Lower lobe of right lung (tissue), 2 donors: ENCODE measurements around the gene BCOR. TPM values are rescaled to one million over a fixed set of nuclear protein-coding genes. Genes with fewer than 3 reads are reported as not detected.

Source experiments
- ATAC-seq, 2 donors: fragments of 200-7000 bp; cut with Tn5 transposase; one replicate each; pipeline ENCODE4 v1.9.1; 2020 to 2022; ENCODE audit warnings: mild to moderate bottlenecking in 2 of 2, moderate library complexity in 2 of 2
- DNase-seq: peaks from one replicate; pipeline ENCODE4 v3.0.0-alpha.2; 2020
- H3K27ac ChIP-seq: fragments of 200-600 bp; one replicate; pipeline ENCODE4 v1.8.0; 2022
- H3K27me3 ChIP-seq: fragments of 200-600 bp; one replicate; pipeline ENCODE4 v1.8.0; 2022; ENCODE audit warnings: low read depth
- H3K36me3 ChIP-seq: fragments of 200-600 bp; one replicate; pipeline ENCODE4 v1.8.0; 2022; ENCODE audit warnings: mild to moderate bottlenecking
- H3K4me1 ChIP-seq: fragments of 200-600 bp; one replicate; pipeline ENCODE4 v1.8.0; 2022
- H3K4me3 ChIP-seq: fragments of 200-600 bp; one replicate; pipeline ENCODE4 v1.8.0; 2022; ENCODE audit warnings: mild to moderate bottlenecking
- H3K9me3 ChIP-seq: fragments of 200-600 bp; one replicate; pipeline ENCODE4 v1.8.0; 2022
- CTCF ChIP-seq: fragments of 200-600 bp; IDR thresholded peaks from one replicate; pipeline ENCODE4 v1.8.0; 2022; ENCODE audit warnings: antibody characterized with exemption, mild to moderate bottlenecking
- intact Hi-C: fragments of 100-400 bp; cut with DNase I; formaldehyde crosslinking; loops from one replicate; pipeline ENCODE4 v1.11.0; 2022
- total RNA-seq: library from RNA; stranded (reverse); fragmentation: NEBNext Ultra II Directional; extraction: Animal tissue kit (Norgen Biotek cat#: 25700); gene quantifications from one replicate; pipeline ENCODE4 v1.2.1, GENCODE V29; 2021
- donor health status: DM: no; HTN: yes; CAD: no; lungs with severe emphysema.

The BCOR gene
- total RNA-seq, 1 donor from 2014 or later = 25.7 TPM

DNA sequence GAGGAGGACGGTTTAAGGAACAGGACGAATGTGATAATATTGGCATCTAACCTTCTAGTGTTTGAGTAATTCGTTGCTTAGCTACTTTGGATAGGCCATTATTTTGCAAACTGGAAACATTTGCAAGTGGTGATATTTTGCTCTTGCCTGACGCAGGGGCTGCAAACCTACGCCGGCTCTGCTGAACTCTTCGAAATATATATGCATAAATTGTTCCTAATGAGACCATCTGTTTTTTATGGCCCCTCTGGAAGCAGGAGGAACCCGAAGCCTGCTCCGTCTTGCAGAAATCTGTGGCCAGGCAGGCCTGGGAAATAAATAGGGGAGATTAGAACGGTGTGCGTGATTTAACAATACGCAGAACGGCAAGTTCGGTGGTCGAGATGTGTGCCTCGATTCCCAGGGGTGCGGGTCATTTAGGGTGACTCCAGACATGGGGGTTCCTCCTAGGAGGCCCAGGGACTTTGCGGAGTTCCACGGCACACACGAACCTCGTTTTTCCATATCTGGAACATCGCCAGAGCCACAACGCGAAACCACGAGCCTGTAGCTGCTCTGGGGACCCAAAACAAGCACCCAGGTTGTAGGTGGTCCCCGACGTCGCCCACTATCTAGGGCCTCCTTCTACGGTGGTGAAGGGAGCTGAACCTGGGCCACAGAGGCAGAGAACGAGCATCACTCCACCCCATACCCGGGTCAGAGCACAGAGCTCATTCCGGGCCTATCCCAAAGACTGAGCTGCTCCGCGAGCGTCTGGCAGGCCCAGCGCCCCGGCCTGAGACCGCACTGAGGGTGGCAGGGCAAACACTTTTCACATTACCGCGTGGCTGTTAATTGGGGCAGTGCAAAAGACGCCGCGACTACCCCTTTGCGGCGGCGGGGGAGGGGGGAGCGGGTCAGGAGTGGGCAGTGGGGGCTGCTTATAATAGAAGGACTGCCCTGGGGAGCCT is 89.7 kb downstream of the BCOR start:
- no peak for TF ChIP-seq CTCF
- Histone ChIP-seq H3K36me3 (no peaks in the 10 kb centered on the region), H3K4me1 (peaks cover 6% of the 10 kb centered on the region), H3K4me3 (peak overlapping the region; percentile 30), H3K27me3 (no peaks in the 10 kb centered on the region), H3K9me3 (no peaks in the 10 kb centered on the region), H3K27ac (no peak overlapping the region)
- DNase-seq (no peak), ATAC-seq (no peak)
- intact Hi-C loops = no loop called here

GRCh38 chrX:40007131-40007755 is 90.5 kb downstream of the BCOR start:
- H3K27me3 ChIP-seq = no peaks in the 10 kb centered on the region

GRCh38 chrX:40006106-40007017 is 91.4 kb downstream of the BCOR start:
- Histone ChIP-seq H3K27me3 (no peaks in the 10 kb centered on the region), H3K9me3 (no peaks in the 10 kb centered on the region), H3K4me1 (no peaks in the 10 kb centered on the region), H3K27ac (no peak overlapping the region), H3K36me3 (no peaks in the 10 kb centered on the region), H3K4me3 (peak overlapping the region; percentile 11)
- peak; percentile 76 to 79 for ATAC-seq
- DNase-seq = peak; percentile 54
- TF ChIP-seq CTCF = no peak
- intact Hi-C loops = no loop called here

More at GRCh38 chrX:40007131-40007755, 90.5 kb downstream of the BCOR start:
- Histone ChIP-seq H3K9me3 (no peaks in the 10 kb centered on the region), H3K4me1 (no peaks in the 10 kb centered on the region), H3K27ac (no peak overlapping the region), H3K4me3 (no peak overlapping the region), H3K36me3 (no peaks in the 10 kb centered on the region)
- no peak for TF ChIP-seq CTCF
- ATAC-seq (no peak), DNase-seq (no peak)
- intact Hi-C loops = no loop called here

GRCh38 chrX:40005292-40006011 is 92.3 kb downstream of the BCOR start:
- H3K9me3 ChIP-seq = no peaks in the 10 kb centered on the region
- H3K27ac ChIP-seq = no peak overlapping the region
- H3K4me1 ChIP-seq = no peaks in the 10 kb centered on the region
- no peaks in the 10 kb centered on the region for H3K36me3 ChIP-seq
- H3K27me3 ChIP-seq = no peaks in the 10 kb centered on the region
- no peak for DNase-seq
- H3K4me3 ChIP-seq = peak overlapping the region; percentile 11
- intact Hi-C loops = no loop called here
- peak in 1 of 2 donors; percentile 6 for ATAC-seq
- TF ChIP-seq CTCF = no peak

DNA sequence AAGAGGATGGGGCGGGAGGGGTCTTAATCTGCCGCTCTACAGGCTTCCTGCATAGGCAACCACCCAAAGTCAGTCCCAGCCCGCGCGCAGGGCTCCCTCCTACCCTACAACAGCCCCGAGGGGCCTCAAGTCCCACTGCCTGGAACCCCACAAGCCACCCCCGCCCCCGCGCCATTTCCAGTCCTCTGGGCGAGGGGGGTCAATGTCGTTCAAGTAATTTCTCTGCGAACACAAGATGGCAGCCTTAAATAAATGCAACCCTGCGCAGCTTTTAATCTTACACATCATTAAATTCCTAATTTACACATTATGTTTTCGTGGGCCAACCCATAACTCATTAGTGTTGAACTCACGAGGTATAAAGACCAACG is 92.9 kb downstream of the BCOR start:
- no peak for TF ChIP-seq CTCF

More for the DNA sequence above, 92.9 kb downstream of the BCOR start:
- no peak for DNase-seq
- Histone ChIP-seq H3K27ac (no peak overlapping the region), H3K9me3 (no peaks in the 10 kb centered on the region), H3K27me3 (no peaks in the 10 kb centered on the region), H3K4me3 (no peak overlapping the region), H3K4me1 (no peaks in the 10 kb centered on the region), H3K36me3 (no peaks in the 10 kb centered on the region)
- intact Hi-C loops = no loop called here
- ATAC-seq = no peak
